HG03442 (cell line): ENCODE measurements around the gene INPP4A.

ENCODE experiments used
- ATAC-seq: cut with Tn5 transposase; IDR thresholded peaks from one replicate; pipeline ENCODE4 v1.9.1; 2021; ENCODE audit warnings: mild to moderate bottlenecking, moderate library complexity; ENCODE audit not compliant: unreplicated experiment

Gene INPP4A

DNA sequence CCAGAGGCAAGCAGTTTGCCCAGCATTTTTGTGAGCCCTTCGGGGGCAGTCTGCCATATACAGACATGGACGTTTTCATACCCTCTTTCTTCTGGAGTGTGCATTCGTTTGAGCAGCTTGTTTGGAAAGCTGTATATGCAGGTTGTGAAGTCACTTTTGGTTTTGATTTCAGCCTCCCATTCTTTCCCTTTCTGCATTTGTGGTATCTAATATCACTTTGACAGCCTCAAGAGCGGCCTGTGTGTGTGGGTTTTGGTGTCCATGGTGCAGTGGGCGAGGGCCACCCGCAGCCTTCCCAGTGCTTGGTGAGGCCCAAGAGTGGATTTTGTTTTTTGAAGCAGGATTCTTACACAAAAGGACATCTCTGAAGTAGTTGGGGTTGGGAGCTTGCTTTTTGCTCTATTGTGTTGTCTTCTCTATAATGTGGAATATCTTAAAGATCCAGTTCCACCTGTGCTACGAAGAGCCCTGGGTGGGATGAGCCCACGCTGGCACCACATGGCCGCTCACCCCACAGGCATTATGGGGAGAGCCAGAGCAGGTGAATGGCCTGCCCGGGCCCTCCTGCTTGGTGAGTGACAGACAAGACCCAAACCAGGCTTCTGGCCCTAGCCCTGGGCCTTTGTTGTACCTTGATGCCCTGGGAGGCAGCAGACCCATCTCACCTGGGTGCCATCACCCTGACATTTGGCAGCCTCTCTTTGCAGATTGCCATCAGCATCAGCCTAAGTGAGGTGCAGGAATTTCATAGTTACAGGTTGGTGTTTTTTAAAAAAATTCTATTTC is 29.5 kb downstream of the INPP4A start:
- ATAC-seq: no peak

DNA sequence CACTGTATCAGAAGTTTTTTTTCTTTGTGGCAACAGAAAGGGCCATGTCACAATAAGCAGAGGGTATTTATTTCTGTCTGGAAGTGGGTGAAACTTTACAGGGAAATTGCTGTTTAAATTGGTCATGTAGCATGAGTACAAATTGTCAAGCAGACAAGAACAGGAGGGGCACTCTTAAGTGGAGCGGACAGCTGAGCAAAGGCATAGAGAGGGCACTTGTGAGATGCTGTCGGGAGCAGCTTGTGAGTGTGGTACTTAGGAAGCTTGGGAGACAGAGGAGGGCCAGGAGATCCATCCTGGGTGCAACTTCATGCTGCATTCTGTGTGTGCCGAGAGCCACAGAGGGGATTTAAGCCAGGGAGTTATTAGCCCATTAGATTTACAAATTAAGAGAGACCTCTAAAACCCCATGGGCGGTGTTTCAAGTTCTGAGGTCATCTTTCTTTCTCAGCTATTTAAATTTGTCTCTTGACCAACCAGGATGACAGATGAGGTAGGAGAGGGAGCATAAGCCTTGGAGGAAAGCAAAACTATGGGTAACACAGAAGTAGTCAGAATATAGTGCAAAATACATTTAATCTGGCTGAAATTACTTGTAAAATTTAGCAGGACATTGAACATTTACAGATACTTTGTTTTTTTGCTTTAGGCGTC is 30.4 kb downstream of the INPP4A start:
- ATAC-seq: no peak

- ATAC-seq: peak; percentile 23
Measured at GRCh38 chr2:98476192-98476868, 31.7 kb downstream of the INPP4A start.

DNA sequence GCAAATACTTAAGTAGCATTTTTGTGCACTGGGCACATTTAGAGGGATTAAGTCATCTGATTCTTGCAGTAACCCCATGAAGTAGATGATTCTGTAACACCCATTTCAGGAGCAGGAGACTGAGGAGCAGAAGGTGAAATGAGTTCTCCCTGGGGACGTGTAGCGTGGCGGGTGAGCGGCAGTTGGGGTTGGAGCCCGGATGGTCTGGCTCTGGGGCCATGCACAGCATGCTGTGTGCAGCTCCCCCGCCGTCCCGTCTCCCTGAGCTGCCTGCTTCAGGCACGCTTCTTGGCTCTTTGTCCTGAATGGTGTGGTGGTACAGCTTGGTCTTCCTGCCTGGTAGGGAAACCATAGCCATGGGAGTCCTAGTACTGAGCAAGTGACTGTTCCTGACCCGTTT is 32.4 kb downstream of the INPP4A start:
- no peak for ATAC-seq

DNA sequence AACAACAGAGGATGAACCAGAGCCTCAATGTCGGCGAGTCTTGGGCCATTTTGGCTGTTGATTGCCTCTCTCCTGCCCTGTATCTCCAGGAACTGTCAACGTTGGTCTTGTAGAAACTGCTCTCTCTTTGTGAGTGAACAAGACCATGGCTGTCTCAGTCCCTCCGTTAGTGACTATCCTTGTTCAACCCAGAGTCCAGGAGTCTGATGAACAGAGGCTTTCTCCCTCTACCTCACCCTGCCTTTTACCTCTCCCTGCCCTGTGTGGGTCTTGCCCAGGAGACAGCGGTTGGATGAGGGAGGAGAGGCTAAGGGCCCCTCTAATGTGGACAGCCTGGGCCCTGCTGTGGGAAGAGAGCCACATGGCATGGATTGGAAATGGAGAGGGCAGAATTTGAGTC is 32.8 kb downstream of the INPP4A start:
- ATAC-seq: no peak

- ATAC-seq: no peak
Measured at GRCh38 chr2:98478088-98478551, 33.5 kb downstream of the INPP4A start.

DNA sequence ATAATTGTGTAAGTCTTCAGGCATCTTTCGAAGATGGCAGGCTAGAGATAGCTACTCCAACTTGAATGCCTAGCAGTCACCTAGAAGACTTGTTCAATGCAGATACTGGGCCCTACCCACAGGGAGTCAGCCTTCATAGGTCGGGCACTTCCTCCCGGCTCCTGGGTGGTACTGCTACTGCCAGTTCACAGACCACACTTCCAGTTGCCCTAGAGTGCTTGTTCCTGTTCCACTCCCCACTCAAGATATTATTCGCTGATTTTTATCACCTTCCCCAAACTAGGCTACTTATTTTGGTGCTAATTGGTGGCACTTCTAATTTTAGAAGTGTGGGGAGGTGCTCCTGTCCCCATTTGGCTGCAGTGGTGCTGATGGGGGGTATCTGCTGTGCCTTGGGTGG is 34.2 kb downstream of the INPP4A start:
- no peak for ATAC-seq

GRCh38 chr2:98479371-98479770 is 34.7 kb downstream of the INPP4A start:
- no peak for ATAC-seq

DNA sequence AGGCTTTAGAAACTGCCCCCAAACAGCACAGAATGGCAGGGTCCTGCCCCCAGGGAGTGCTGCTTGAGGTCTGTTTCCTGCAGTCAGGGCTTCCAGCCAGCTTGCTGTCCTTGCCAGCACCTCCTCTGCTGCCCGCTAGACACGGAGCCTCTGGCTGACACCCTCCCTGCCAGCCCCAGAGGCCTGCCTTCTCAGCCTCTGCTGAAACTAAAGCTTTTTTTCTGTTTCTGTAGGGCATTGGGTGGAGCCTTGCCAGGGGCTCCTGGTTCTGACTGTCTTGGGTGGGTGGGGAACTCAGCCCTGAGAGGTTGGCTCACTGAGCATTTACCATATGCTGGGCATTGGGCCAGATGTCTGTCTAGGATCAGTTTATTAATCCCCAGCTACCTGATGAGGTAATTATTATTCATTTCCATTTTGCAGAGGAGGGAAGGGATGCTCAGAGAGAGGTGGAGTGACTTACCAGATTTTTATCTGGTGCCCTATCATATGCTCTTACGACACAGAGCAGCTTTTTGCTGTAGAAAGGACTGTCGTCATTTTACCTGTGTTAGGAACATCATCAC is 35.4 kb downstream of the INPP4A start:
- no peak for ATAC-seq

- ATAC-seq: no peak
Measured at GRCh38 chr2:98480598-98480997, 35.9 kb downstream of the INPP4A start.

DNA sequence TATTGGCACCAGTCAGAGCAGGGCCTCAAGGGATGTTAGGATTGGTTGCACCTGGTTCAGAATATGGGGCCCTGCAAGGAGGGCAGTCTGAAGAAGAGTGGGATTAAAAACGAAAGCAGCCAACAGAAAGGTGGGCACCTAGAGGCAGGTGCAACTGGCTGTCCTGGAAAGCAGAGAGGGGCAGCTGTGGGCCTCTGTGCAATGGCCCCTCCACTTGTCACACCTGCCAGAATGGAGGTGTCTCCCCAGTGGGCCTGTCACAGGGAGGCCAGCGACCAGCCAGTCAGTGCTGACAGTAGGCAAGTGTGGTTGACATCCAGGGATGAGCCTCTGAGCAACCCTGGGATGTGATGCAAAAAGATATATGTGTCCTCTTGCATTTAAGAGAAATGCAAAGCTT is 37.7 kb downstream of the INPP4A start:
- no peak for ATAC-seq

- peak; percentile 56 for ATAC-seq
Measured at GRCh38 chr2:98483257-98483861, 38.7 kb downstream of the INPP4A start.

GRCh38 chr2:98484121-98484557 is 39.5 kb downstream of the INPP4A start:
- ATAC-seq: no peak

GRCh38 chr2:98484652-98485452 is 40.2 kb downstream of the INPP4A start:
- no peak for ATAC-seq

- no peak for ATAC-seq
Measured at GRCh38 chr2:98485453-98485755, 40.7 kb downstream of the INPP4A start.

DNA sequence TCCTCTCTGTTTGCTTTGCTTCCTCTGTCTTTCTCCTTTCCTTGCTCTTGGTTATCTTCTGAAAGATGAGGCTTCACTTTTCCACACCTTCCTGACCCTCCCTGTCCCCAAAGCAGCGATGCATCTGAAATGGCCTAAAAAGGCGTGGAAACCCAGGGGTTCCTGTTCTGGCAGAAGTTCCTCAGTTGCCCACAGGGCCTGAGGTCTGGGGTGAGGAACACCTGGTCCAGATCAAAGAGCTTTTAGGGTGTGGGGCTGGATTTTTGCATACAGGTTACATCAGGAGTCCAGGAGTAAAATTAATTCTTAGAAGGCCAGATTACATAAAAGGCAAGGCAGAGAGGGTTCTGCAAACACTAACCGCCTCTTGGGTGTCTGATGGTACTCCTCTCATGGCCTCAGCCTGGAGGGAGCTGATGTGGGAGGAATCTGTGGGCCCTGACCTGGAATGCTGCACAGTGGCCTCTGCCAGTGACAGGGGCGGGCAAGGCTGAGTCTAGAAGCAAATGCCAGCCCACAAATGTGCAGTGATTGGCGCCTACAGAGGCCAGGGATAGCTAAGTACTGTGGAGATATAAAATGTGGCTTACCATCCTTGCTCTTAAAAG is 41.8 kb downstream of the INPP4A start:
- no peak for ATAC-seq

GRCh38 chr2:98487101-98487805 is 42.6 kb downstream of the INPP4A start:
- no peak for ATAC-seq

GRCh38 chr2:98487806-98488189 is 43.1 kb downstream of the INPP4A start:
- peak; percentile 48 for ATAC-seq

- no peak for ATAC-seq
Measured at GRCh38 chr2:98488252-98488651, 43.6 kb downstream of the INPP4A start.
